Measurements from ENCODE around the gene KRT5.
"Not testable (repeated sequence)": the region's sequence is repeated elsewhere in the genome, so short reads cannot be mapped to it uniquely, and the experiment has no call there.

The KRT5 gene

GRCh38 chr12:52492405-52492804 lies 27.8 kb downstream of the KRT5 start:
- not testable (repeated sequence) for DNase-seq

DNA sequence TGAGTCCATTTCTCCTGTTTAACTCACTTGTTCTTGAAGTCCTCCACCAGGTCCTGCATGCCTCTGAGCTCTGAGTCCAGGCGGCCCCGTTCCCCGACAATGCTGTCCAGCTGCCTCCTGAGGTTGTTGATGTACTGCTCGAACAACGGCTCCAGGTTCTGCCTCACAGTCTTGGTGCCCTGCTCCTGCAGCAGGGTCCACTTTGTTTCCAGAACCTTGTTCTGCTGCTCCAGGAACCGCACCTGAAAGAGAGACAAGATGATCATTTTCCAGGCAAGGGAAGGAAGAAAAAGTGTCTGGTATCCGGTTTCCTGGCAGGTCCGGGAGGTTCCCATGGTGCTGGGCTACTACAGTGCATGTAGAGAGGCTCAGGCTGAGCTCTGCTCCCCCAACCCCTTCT lies 28.7 kb downstream of the KRT5 start:
- DNase-seq: not testable (repeated sequence)

DNA sequence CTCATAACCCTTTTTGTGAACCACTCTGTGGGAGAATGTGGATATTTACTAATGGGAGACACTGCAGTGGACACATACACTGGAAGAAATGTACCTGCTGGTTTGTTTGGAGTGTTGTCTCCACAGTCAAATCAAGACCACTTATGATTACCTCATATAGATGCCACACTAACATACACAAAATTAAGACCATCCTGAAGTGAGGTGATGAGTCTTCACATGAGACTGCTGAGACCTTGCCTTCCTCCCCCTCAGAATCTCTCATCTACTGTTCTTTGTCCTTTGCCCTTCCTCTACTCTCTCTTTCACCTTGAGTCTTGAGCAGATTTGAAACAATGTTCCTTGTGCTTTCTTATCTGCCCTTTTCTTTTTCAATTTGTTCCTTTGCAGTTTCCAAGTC lies 31.5 kb downstream of the KRT5 start:
- no peak for DNase-seq

GRCh38 chr12:52487744-52488443 lies 32.3 kb downstream of the KRT5 start:
- not testable (repeated sequence) for DNase-seq

DNA sequence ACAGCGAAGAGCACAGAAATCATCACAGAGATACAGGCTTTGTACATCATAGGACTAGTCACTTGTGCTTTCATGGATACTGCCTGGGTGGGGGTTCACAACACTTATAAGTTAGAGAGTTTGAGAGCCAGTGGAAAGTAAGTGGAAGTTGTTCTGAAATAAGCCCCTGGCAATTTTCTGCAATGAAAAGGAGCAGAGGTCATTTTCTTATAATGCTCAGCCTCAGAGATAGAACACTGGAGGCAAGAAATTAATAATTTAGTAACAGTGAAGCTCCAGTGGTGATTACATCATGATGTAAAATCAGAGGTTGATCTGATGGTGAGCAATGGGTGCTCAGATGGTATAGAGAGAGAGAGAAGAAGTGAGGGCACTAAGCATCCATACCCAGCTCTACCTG lies 33.0 kb downstream of the KRT5 start:
- DNase-seq: no peak

- DNase-seq: no peak
These were observed 33.8 kb downstream of the KRT5 start for GRCh38 chr12:52486166-52487105.

DNA sequence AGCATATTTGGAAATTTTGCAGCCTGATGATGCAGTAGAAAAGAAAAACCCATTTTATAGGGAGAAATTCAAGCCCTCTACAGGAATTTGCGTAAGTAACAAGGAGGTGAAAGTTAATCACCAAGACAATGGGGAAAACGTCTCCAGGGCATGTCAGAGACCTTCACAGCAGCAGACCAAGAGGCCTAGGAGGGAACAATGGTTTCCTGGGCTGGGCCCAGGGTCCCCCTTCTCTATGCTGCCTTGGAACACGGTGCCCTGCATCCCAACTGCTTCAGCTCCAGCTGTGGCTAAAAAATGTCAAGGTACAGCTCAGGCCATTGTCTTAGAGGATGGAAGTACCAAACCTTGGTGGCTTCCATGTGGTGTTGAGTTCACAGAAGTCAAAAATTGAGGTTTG lies 40.1 kb downstream of the KRT5 start:
- DNase-seq: no peak

DNA sequence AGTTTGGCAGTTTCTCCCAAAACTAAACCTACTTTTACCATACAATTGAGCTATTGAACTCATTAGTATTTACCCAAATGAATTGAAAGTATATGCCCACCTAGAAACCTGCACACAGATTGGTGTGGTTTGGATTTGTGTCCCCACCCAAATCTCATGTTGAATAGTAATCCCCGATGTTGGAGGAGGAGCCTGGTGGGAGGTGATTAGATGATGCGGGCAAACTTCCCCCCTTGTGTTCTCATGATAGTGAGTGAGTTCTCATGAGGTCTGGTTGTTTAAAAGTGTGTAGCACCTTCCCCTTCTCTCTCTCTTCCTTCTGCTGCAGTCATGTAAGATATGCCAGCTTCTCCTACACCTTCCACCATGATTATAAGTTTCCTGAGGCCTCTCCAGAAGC lies 42.5 kb downstream of the KRT5 start:
- DNase-seq: no peak

- DNase-seq: no peak
These were observed 46.0 kb downstream of the KRT5 start for GRCh38 chr12:52474212-52474611.

DNA sequence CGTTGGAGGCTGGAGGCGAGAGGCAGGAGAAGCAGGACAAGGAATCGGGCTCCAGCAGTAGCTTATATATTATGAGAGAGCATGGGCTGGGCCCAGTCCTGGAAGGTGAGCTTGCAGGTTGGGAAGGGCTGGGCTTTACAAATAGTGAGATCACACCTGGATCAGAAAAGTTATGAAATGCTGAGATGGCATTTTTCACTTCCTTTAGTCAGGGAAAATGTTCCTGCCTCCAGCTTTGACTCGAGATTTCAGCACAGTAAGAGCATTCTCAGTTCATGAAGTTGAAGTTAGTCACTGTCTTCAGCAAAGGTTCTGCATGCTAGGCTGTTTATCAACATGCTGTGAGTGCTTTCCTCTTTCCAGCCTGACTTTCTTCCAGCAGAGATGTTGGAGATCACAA lies 46.4 kb downstream of the KRT5 start, which contains the start of gene KRT6C:
Gene KRT6C, minus strand, starts transcription at position 38 of the 400 bp plus-strand sequence. CDS start 68 bp downstream, outside the sequence.
- no peak for DNase-seq

GRCh38 chr12:52469853-52470252 lies 50.3 kb downstream of the KRT5 start:
- DNase-seq: no peak

DNA sequence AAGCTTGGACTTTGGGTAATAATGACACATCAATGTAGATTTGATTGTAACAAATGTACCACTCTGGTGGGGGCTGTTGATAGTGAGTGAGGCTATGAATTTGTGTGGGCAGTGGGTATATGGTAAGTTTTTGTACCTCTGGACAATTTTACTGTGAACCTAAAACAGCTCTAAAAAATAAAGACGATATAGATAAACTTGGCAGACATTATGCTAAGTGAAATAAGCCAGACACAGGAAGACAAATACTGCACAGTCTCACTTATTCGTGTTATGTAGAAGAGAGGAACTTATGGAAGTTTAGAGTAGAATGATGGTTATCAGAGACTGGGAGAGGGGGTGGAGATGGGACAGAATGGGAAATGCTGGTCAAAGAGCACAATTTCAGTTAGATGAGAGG lies 55.3 kb downstream of the KRT5 start:
- no peak for DNase-seq

Data from NCI-H146 (cell line).